Activated T-cell treated with anti-CD3 and anti-CD28 coated beads for 4 hours (primary cell): ENCODE data around the gene CTDNEP1.

ENCODE experiments used
- DNase-seq: peaks from one replicate; pipeline ENCODE4 v3.0.0-alpha.2; 2020

CTDNEP1 gene

DNA sequence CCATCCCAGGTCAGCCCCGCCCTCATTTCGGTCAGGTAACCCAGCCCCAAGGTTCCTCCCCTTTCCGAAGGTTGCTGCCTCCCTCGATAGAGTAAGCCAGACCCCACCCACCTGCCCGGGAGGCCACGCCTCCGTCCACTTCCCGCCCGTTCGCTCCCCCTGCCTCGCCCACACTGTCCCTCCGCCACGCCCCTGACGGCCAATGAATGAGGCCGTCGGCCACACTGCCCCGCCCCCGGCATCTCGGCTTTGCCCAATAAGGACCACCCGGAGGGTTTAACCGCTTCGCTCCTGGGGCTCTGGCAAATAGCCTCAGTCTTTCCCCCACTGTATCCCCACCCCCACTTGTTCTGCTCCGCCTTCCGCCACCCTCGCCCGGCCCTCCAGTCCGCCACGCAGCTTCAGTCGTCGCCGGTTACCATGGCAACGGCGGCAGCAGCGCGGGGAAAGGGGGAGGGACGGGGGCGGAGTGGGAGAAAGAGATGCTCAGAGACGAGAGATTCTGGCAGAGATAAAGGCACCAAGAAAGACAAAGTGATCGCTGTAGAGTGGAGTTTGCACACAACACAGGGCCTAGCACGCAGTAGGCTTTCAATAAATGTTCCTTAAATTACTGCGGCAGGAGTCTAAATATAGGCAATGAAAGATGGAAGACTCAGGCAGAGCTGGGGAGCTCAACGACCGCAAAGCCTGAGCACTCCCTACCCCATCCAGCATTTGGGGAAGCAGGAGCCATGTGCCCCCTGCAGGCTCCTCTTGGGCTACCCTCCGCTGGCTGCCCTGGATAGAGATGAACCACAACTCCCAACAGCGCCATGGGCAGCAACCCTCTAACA lies 37.0 kb downstream of the CTDNEP1 start:
- DNase-seq: peak; percentile 98

- DNase-seq: peak; percentile 42
Measured at GRCh38 chr17:7213895-7214299, 37.6 kb downstream of the CTDNEP1 start.

- DNase-seq: no peak
Measured at GRCh38 chr17:7211491-7212273, 39.9 kb downstream of the CTDNEP1 start.

DNA sequence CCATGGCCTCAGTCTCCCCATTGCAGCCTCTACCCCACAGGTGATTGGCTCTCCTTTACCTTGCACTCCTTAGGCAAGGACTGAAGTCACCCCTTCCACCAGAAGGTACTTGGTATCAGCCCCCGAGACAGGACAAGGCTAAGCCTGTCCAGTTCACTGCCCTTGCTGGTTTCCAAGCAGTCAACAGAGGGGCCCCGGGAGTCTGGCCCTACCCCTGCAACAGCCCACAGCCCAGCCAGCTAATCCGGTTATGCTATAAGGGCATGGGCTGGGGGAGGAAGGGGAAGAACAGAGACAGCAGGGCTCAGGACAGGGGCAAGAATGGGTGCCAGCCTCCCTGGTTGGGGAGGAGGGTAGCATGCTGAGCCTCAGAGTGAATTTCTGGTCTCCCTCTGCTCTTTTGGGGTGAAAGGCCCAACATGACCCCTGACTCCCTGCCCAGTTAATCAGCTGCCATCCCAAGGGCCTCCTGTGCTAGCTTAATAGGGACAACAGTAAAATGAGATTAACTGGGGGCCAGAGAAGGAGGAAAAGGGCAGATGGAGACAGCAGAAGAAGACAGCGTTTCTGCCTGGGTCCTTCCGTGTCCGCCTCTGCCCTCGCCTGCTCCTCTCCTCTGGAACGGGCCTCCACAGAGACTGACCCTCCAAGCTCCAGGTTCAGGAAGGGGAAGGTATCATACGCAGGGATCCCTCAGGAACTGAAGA lies 42.6 kb downstream of the CTDNEP1 start:
- no peak for DNase-seq

DNA sequence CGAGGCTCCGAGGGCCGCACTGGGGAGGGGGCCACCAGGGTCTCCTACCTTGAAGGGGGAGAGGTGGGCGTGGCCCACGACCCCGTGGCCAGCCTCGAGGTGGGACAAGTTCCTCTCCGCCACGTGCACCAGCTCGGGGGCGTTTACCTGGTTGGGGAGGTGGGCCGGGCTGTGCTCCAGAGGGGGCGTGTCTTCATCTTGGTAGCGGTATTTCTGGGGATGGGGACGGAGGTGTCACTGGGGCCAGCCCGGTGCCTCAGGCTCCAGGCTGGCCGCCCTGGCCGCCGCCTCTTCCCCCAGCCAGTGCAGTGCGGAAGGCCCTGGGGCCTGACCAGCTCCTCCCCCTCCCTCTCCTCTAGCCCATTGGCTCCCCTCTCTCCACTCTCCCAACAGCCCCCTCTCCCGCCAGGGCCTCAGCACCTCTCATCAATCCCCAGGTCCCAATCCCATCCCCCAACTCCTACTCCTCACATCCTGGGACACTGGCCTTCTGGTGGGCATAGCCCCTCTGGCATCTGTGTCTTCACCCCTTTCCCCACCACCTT lies 43.4 kb downstream of the CTDNEP1 start:
- DNase-seq: no peak

GRCh38 chr17:7207120-7208001 lies 44.2 kb downstream of the CTDNEP1 start:
- DNase-seq: no peak

- DNase-seq: no peak
Measured at GRCh38 chr17:7205561-7205960, 46.0 kb downstream of the CTDNEP1 start.

DNA sequence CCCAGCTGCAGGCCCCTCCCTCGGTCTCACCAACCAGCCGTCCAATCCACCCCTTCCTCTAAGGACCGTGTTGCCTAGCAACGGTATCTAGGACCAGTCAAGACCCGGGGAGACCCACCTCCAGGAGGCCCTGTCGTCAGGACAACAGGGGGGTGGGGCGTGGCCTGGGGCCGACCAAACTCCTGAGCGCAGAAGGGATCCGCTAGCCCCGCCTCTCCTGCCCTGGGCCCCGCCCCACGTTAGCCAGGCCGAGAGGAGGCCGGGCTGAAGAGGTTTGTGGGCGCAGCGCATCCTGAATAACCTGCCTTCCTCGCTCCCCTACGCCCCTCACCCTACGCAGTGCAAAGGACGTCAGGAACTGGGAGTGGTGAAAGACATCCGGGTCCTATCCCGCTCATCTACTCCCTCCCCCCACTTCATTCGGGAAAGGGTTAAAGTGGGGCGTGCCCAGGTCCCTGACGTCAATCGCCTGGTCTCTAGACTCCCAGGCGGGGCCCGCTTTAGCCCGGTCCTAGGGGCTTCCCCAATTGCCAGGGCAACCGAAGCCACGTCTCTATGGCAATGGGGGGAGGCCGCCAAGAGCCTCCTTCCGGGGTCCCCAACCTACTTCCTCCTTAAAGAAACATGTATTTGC lies 46.6 kb downstream of the CTDNEP1 start:
- DNase-seq: peak; percentile 85

- no peak for DNase-seq
Measured at GRCh38 chr17:7204336-7204735, 47.2 kb downstream of the CTDNEP1 start.

DNA sequence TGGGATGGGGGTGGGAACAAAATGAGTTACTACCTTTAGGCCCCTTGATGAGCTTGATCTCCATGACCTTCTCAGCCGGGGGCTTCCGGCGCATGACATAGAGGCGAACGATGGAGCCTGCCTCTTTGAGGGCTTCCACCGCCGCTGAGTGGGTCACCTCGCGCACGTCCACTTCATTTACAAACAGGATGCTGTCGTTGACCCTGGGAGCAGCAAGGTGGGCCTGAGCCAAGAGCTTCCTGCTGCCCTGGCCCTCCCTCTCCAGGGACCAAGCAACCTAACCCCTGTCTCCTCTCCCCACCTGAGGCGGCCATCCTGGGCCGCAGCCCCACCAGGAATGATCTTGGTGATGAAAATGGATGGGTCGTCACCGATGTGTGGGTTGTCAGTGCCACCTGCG lies 48.1 kb downstream of the CTDNEP1 start:
- DNase-seq: no peak

DNA sequence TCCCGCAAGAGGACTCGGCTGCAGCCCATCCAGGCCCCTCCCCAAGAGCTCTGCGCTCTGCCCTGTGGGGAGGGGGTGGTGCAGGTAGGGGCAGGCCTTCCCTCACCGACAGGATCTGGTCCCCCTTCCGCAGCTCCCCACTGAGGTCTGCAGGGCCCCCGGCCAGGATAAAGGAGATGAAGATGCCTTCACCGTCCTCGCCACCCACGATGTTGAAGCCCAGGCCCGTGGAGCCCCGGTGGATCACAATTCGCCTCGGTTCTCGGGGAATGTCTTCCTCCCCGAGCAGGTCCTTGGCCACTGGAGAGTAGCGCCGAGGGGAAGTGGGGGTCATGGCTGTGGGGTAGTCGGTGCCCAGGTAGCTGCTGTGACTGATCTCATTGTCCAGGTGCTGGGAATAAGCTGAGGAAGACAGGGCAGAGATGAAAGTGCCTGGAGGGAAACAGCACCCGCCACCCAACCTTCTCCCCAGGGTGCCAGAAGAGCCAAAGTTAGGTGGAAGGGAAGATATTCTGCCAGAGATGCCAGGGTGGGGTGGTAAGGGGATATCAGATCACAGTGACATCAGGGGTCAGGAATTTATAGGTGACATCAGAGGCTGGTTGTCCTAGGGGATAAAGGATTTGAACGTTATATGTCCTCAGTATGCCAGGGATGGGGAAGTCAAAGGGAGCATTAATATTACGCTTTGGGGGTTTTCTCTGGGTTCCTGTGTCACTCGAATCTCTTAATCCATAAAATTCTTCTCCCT lies 54.7 kb downstream of the CTDNEP1 start:
- DNase-seq: no peak

DNA sequence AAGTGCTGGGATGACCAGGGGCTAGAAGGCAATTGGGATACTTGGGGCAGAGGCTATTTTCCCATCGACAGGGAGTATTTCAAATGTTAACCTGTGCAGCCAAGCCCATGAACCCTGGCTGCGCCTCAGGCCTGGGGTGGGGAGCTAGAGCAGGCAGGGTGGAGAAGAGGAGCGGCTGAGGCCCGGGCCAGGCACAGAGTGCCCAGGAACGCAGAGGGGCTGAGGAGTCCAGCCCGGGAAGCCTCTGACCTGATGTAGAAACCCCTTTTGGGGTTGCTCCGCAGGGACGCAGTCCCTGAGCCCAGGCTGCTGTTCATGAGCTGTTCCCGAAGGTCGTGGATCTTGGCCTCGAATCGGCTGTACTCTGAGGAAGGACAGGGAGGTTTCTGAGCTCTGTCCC lies 55.6 kb downstream of the CTDNEP1 start:
- DNase-seq: no peak
